Muscle of arm (tissue), 12 donors: ENCODE measurements around the gene PCBP3. TPM values are rescaled to one million over a fixed set of nuclear protein-coding genes. Genes with fewer than 3 reads are reported as not detected.
"Not testable (repeated sequence)": the region's sequence is repeated elsewhere in the genome, so short reads cannot be mapped to it uniquely, and the experiment has no call there.

Experiments
- DNase-seq: peaks from one replicate; pipeline ENCODE4 v3.0.0-alpha.2; 2013
- polyA plus RNA-seq, 12 donors: library from polyadenylated mRNA; unstranded; fragments of 120-200 nt; gene quantifications; one replicate each; pipeline ENCODE4 v1.2.1, GENCODE V29; 2013; ENCODE audit not compliant: insufficient read length in 12 of 12

PCBP3 gene
- polyA plus RNA-seq, 12 donors, result 0.88 to 4.2 (median 1.3) TPM; not detected in 2

DNA sequence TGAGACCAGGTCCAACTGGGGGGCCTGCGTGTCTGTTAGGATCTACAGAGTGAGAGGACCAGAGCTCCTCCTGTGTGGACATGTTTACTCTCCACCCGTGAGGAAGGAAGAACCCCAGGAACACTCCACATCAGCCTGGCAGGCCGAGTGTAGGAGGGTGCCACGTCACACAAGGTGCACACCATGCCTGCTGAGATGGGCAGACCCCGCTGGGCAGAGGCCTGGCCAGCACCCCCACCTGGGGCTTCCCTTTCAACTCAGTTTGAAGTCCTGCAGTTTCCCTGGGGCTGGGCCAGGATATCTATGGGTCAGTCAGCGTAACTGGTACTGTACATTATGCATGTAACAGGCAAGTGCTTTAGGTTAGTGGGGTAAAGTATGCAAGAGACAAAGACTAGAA lies 30.1 kb upstream of the PCBP3 start:
- no peak for DNase-seq

- no peak for DNase-seq
Observed at GRCh38 chr21:45613881-45614280, 29.6 kb upstream of the PCBP3 start.

DNA sequence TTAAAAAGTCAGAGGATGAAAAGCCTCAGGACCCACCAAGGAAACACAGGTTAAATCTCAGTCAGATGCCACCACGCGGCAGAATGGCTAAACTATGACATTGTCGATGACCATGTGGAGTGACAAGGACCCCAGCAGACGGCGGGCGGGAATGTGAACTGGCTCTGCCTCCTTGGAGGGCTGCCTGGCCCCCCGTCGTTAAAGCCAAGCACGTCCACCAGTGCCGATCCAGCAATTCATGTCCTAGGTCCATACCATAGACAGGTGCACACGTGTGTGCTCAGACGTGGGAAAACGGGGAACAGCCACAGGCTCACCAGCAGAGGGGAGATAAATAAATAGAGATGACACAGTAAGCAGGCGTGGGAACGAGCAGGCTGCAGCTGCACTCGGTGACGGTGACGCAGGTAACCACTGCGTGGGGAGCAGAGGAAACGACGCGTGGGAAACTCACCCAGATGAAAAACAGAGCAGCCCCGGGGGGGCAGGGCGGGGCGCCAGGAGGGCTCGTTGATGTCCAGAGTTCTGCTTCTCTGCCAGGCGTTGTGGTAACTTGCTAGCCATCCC lies 28.3 kb upstream of the PCBP3 start:
- no peak for DNase-seq

- DNase-seq, result no peak
Observed at GRCh38 chr21:45617021-45617921, 26.3 kb upstream of the PCBP3 start.

GRCh38 chr21:45618287-45618686 lies 25.2 kb upstream of the PCBP3 start:
- DNase-seq, result no peak

GRCh38 chr21:45618846-45619485 lies 24.6 kb upstream of the PCBP3 start:
- no peak for DNase-seq

DNA sequence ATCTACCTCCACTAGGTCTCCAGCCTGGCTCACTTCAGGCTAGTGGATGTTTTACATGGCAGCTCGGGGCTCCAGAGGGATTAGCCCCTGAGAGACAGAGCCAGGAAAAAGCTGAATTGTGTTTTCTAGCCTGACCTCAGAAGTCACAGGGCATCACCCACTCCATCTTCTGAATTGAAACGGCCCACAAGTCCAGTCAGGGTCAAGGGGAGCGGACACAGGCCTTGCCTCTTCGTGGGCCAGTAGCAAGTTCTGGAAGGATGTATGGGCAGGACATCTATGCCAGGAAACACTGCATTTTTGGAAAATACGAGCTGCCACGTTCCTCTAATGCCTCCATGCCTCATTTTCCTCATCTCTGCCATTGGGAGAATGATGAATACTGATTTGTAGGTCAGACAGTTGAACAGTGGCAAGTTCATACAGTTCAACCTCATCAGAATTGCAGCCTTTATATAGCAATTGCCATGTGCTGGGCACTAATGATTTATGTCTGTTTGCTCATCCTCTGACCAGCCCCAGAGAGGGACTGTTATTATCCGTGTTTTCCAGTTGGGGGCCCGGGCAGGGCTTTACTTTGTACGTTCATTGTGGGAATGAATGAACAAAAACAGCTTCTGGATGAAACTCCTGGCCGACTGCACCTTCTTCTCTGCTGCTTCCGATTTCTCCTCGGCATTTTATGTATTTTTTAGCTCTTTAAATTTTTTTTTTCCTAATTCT lies 23.2 kb upstream of the PCBP3 start:
- no peak for DNase-seq

DNA sequence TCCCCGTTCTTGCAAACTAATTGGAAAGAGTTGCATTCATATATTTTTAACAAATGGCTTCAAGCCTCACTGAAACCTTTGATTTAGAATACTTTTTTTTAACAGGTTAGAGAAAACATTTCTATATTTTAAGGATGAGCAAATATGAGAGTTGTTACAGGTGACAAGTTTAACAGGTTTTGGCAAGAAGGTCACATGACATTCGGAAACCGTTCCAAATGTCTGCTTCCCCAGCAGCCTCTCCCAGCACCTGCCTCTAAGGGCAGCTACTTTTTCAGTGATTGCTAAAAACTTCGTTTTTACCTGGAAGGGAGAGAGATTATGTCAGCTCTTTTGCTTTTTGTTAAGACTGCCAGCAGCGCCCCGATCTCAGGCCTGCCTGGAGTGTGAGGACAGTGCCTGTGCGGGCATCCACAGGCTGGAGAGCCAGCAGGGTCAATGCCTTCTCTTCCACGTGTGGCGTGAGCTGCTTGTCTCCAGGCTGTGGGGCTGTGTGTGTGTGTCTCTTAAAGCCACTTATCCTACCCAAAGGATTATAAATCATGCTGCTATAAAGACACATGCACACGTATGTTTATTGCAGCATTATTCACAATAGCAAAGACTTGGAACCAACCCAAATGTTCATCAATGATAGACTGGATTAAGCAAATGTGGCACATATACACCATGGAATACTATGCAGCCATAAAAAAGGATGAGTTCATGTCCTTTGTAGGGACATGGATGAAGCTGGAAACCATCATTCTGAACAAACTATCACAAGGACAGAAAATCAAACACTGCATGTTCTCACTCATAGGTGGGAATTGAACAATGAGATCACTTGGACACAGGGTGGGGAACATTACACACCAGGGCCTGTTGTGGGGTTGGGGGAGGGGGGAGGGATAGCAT lies 21.8 kb upstream of the PCBP3 start:
- not testable (repeated sequence) for DNase-seq

GRCh38 chr21:45622416-45623097 lies 21.0 kb upstream of the PCBP3 start:
- no peak for DNase-seq

- DNase-seq, result no peak
Observed at GRCh38 chr21:45623436-45623835, 20.1 kb upstream of the PCBP3 start.

- DNase-seq, result not testable (repeated sequence)
Observed at GRCh38 chr21:45626127-45626526, 17.4 kb upstream of the PCBP3 start.

- no peak for DNase-seq
Observed at GRCh38 chr21:45629046-45629981, 14.2 kb upstream of the PCBP3 start.

- DNase-seq, result no peak
Observed at GRCh38 chr21:45630066-45630694, 13.3 kb upstream of the PCBP3 start.

GRCh38 chr21:45630876-45631275 lies 12.6 kb upstream of the PCBP3 start:
- DNase-seq, result no peak

GRCh38 chr21:45631540-45631939 lies 12.0 kb upstream of the PCBP3 start:
- no peak for DNase-seq

DNA sequence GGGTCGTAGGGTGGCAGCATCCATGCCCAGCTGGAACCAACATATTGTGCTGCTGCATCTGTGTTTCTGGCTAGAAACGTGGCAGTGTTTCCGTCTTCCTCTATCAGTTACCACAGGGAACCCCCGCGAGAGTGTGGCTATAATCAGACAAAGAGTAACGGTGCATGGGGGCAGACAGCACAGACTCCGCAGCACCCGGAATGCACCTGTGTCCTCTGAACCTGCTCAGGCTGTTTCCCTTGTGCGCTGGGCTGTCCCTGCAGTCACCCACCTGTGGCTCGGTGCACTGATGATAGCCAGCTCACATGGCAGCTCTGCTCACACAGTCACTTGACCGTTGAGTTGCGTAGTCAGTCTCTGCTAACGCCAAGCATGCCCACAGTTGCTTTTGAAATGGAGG lies 11.4 kb upstream of the PCBP3 start:
- DNase-seq, result no peak

DNA sequence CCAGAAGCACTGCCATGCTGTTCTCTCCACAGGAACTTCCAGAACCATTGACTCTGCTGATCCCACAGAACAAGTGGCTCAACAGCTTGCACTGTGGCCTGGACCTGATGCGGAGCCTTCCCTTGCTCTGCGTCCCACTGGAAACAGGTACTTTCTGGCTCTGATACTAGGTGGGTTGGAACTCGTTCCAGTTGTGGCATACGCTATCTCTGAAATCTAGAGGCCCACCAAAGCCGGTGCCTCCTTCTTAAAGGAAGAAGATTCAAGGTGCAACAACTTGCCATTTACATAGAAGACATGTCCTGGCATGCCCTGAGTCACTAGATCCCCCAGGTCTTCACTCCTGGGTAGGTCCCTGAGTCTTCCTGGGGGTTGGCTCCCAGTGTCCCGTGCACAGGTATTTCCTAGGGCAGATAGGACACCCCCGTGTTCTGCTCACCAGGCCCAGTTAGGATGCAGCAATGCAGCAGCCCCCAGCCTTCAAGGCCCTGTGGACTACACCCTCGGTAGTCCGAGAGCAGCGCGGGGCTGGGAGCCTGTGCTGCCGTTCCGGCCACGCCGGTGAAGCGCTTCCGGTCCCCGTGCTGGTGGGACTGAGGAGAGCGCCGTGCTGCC lies 10.8 kb upstream of the PCBP3 start:
- no peak for DNase-seq

GRCh38 chr21:45634511-45635183 lies 8.9 kb upstream of the PCBP3 start:
- DNase-seq, result no peak
